Common myeloid progenitor, CD34-positive (primary cell): ENCODE measurements around the gene ZNF710.

ENCODE experiments used
- CTCF ChIA-PET: fragments of 350-600 bp; sonication (Branson Sonifier 250); formaldehyde crosslinking; loops from one replicate; lab custom pipeline; 2021; ENCODE audit warnings: antibody characterized with exemption; lab: Charles Lee
- POLR2A ChIA-PET: fragments of 350-600 bp; sonication (Branson Sonifier 250); formaldehyde crosslinking; loops from one replicate; lab custom pipeline; 2021; ENCODE audit warnings: antibody characterized with exemption; lab: Charles Lee
- DNase-seq, 3 donors: peaks; one replicate each; pipeline versions ENCODE4 v3.0.0 to v3.0.0-alpha.2; 2013
- H3K27ac ChIP-seq, 2 experiments: 1 replicate in 1 of 2; 2 replicates in 1 of 2; pipeline ENCODE4 v1.7.0; 2013; ENCODE audit warnings: inconsistent platforms in 2 of 2, low read length in 2 of 2, mild to moderate bottlenecking in 2 of 2, low read depth in 1 of 2, moderate library complexity in 1 of 2; ENCODE audit not compliant: severe bottlenecking in 2 of 2, insufficient read depth in 1 of 2, poor library complexity in 1 of 2
- H3K27me3 ChIP-seq, 5 experiments: replicated peaks in 2 of 5; 1 replicate in 3 of 5; 2 replicates in 2 of 5; pipeline versions ENCODE4 v1.6.1 to v1.7.0; 2013; ENCODE audit warnings: low read length in 4 of 5, mild to moderate bottlenecking in 2 of 5, moderate library complexity in 2 of 5, inconsistent platforms in 1 of 5; ENCODE audit not compliant: insufficient read depth in 5 of 5, control insufficient read depth in 4 of 5
- H3K36me3 ChIP-seq, 4 experiments: 1 replicate in 2 of 4; 2 replicates in 2 of 4; pipeline versions ENCODE4 v1.6.1 to v1.7.0; 2013; ENCODE audit warnings: low read length in 3 of 4, control low read depth in 1 of 4, mild to moderate bottlenecking in 1 of 4; ENCODE audit not compliant: control insufficient read depth in 4 of 4, insufficient read depth in 4 of 4
- H3K4me1 ChIP-seq, 4 experiments: 1 replicate in 3 of 4; 2 replicates in 1 of 4; pipeline versions ENCODE4 v1.6.1 to v1.7.1; 2013; ENCODE audit warnings: low read length in 3 of 4, mild to moderate bottlenecking in 3 of 4, control low read depth in 1 of 4, inconsistent platforms in 1 of 4, moderate library complexity in 1 of 4; ENCODE audit not compliant: control insufficient read depth in 4 of 4, insufficient read depth in 4 of 4; ENCODE audit errors: control extremely low read depth in 1 of 4
- H3K4me3 ChIP-seq, 7 experiments: 1 replicate in 4 of 7; 2 replicates in 3 of 7; pipeline versions ENCODE4 v1.5.1 to v1.7.0; 2013; ENCODE audit warnings: mild to moderate bottlenecking in 7 of 7, low read length in 6 of 7, moderate library complexity in 6 of 7, inconsistent platforms in 2 of 7, low read depth in 2 of 7, control low read depth in 1 of 7; ENCODE audit not compliant: insufficient read depth in 4 of 7, control insufficient read depth in 1 of 7; ENCODE audit errors: extremely low read depth in 1 of 7
- H3K9me3 ChIP-seq, 5 experiments: 1 replicate in 4 of 5; 2 replicates in 1 of 5; pipeline versions ENCODE4 v1.6.1 to v1.7.1; 2013; ENCODE audit warnings: low read length in 4 of 5, mild to moderate bottlenecking in 2 of 5, inconsistent platforms in 1 of 5, low read depth in 1 of 5, moderate library complexity in 1 of 5; ENCODE audit not compliant: control insufficient read depth in 4 of 5, insufficient read depth in 2 of 5; ENCODE audit errors: control extremely low read depth in 1 of 5
- WGBS: methylation state at CpG from one replicate; pipeline ENCODE4 v1.1.5; 2013; ENCODE audit not compliant: insufficient coverage; 5-methylcytosine and 5-hydroxymethylcytosine counted together

Gene ZNF710

GRCh38 chr15:90126022-90126421 lies 124.9 kb downstream of the ZNF710 start:
- H3K36me3 ChIP-seq: no peaks in the 10 kb centered on the region
- no peaks in the 10 kb centered on the region for H3K9me3 ChIP-seq
- no peak overlapping the region for H3K27ac ChIP-seq
- ChIA-PET CTCF (interaction anchor here (1.6 kb wide), 1 partner anchor 9 kb away, joined by 4 read pairs; no protein-coding TSS in a partner anchor), POLR2A (no interaction called here)
- peaks cover 0 to 7% (median 0%) of the 10 kb centered on the region in 5 experiments for H3K27me3 ChIP-seq
- no peak for DNase-seq
- WGBS: 91% methylated on average over 4 of the region's 6 CpGs
- H3K4me1 ChIP-seq: no peaks in the 10 kb centered on the region
- H3K4me3 ChIP-seq: no peak overlapping the region

DNA sequence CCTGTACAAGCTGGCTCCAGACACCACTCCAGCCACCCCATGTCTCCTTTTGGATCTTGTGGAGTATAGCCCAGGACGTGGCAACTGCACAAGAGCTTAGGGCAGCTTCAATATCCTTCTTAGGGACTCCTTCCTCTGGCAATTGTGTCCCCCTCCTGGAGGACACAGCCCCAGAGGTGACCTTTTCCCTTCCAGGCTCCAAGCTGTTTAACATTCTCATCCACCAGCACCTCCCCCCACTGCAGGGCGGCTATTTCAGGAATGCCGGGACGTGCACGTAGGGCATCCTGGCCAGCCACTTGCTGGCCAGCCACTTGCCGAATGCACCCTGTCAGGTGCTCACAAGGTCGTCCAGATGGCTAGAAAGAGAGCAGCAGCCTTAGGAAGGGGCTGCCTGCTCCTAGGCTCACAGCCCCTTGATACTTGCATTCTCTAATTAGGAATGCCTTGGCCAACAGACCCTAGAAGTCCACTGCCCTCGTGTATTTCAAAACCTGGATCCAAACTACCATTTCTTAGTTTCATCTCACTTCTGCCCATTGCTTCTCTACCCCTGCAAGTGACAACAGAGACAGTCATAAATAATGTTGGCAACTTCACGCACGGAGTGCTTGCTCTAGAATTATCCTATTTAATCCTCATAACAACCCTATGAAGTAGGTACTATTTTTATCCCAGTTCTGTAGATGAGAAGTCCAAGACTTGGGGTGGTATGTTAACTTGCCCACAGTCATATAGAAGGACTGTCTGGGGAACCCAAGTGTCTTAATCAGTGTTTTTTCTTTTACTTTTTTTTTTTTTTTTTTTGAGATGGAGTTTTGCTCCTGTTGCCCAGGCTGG lies 125.7 kb downstream of the ZNF710 start:
- WGBS: 61% methylated on average over 8 of the region's 10 CpGs

DNA sequence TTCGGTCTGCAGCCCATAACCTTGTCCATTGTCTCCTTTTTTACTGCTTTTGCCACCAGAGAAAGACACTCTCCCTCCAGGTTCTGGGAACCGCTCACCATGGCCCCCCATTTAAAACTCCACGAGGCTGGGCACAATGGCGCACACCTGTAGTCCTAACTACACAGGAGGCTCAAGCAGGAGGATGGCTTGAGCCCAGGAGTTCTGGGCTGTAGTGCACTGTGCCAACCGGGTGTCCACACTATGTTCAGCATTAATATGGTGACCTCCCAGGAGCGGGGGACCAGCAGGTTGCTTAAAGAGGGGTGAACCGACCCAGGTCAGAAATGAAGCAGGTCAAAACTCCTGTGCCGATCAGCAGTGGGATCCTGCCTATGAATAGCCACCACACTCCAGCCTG lies 129.2 kb downstream of the ZNF710 start:
- no peaks in the 10 kb centered on the region for H3K9me3 ChIP-seq
- DNase-seq: no peak
- no peak overlapping the region for H3K4me3 ChIP-seq
- no peaks in the 10 kb centered on the region for H3K36me3 ChIP-seq
- WGBS: 95% methylated on average over 6 of the region's 8 CpGs
- H3K27ac ChIP-seq: no peak overlapping the region
- CTCF ChIA-PET: no interaction called here
- POLR2A ChIA-PET: no interaction called here
- no peaks in the 10 kb centered on the region for H3K4me1 ChIP-seq
- H3K27me3 ChIP-seq: peaks cover 0 to 7% (median 2%) of the 10 kb centered on the region in 5 experiments

More for the DNA sequence above, 125.7 kb downstream of the ZNF710 start:
- POLR2A ChIA-PET: interaction anchor here (0.6 kb wide), 1 partner anchor 158 kb away, joined by 4 read pairs; no protein-coding TSS in a partner anchor
- no peak overlapping the region for H3K4me3 ChIP-seq
- no peaks in the 10 kb centered on the region for H3K4me1 ChIP-seq
- DNase-seq: no peak
- H3K9me3 ChIP-seq: no peaks in the 10 kb centered on the region
- peaks cover 0 to 7% (median 0%) of the 10 kb centered on the region in 5 experiments for H3K27me3 ChIP-seq
- CTCF ChIA-PET: no interaction called here
- no peaks in the 10 kb centered on the region for H3K36me3 ChIP-seq
- H3K27ac ChIP-seq: no peak overlapping the region
